EL (cell line): Measurements from ENCODE around the gene NOP56.

ENCODE experiments used
- DNase-seq: peaks from one replicate; pipeline ENCODE4 v3.0.0-alpha.2; 2016

The NOP56 gene

GRCh38 chr20:2651772-2652723 is at the start of gene NOP56:
Gene NOP56 (plus strand): TSS chr20:2652632. CDS start chr20:2652661, 29 bp downstream.
- DNase-seq, result peak; percentile 91

- no peak for DNase-seq
Measured at GRCh38 chr20:2602746-2603145, 49.7 kb upstream of the NOP56 start.

GRCh38 chr20:2603816-2604505 is 48.5 kb upstream of the NOP56 start:
- no peak for DNase-seq

GRCh38 chr20:2604506-2604835 is 48.0 kb upstream of the NOP56 start:
- no peak for DNase-seq

GRCh38 chr20:2606507-2607006 is 45.9 kb upstream of the NOP56 start:
- DNase-seq, result no peak

- DNase-seq, result no peak
Measured at GRCh38 chr20:2610326-2610725, 42.1 kb upstream of the NOP56 start.

- no peak for DNase-seq
Measured at GRCh38 chr20:2610941-2611720, 41.3 kb upstream of the NOP56 start.

- no peak for DNase-seq
Measured at GRCh38 chr20:2612073-2612472, 40.4 kb upstream of the NOP56 start.

GRCh38 chr20:2616634-2617033 is 35.8 kb upstream of the NOP56 start:
- DNase-seq, result peak; percentile 23

- no peak for DNase-seq
Measured at GRCh38 chr20:2617099-2617714, 35.2 kb upstream of the NOP56 start.

GRCh38 chr20:2618815-2619214 is 33.6 kb upstream of the NOP56 start:
- no peak for DNase-seq

GRCh38 chr20:2619337-2619736 is 33.1 kb upstream of the NOP56 start:
- DNase-seq, result no peak

GRCh38 chr20:2619961-2620595 is 32.4 kb upstream of the NOP56 start:
- DNase-seq, result peak; percentile 58

GRCh38 chr20:2624190-2624589 is 28.2 kb upstream of the NOP56 start:
- no peak for DNase-seq

GRCh38 chr20:2625062-2625461 is 27.4 kb upstream of the NOP56 start:
- no peak for DNase-seq

GRCh38 chr20:2626853-2627541 is 25.4 kb upstream of the NOP56 start:
- peak; percentile 94 for DNase-seq

- DNase-seq, result no peak
Measured at GRCh38 chr20:2631228-2631627, 21.2 kb upstream of the NOP56 start.

- DNase-seq, result no peak
Measured at GRCh38 chr20:2633381-2633780, 19.1 kb upstream of the NOP56 start.

GRCh38 chr20:2637246-2637645 is 15.2 kb upstream of the NOP56 start:
- no peak for DNase-seq

- no peak for DNase-seq
Measured at GRCh38 chr20:2640260-2640659, 12.2 kb upstream of the NOP56 start.

GRCh38 chr20:2640899-2641298 is 11.5 kb upstream of the NOP56 start:
- no peak for DNase-seq

GRCh38 chr20:2643708-2644107 is 8.7 kb upstream of the NOP56 start:
- no peak for DNase-seq
